ENCODE data around the gene SPRR2B. TPM values are rescaled to one million over a fixed set of nuclear protein-coding genes. Genes with fewer than 3 reads are reported as not detected.
"Not testable (repeated sequence)": the region's sequence is repeated elsewhere in the genome, so short reads cannot be mapped to it uniquely, and the experiment has no call there.

Gene SPRR2B
- total RNA-seq (under 1 TPM in 1 of 9 donors, not detected in 8; 0.50 TPM), polyA plus RNA-seq (not detected)
- long read RNA-seq, donor 1 = 0 reads
- long read RNA-seq, donor 2 = 0 reads
- long read RNA-seq, donor 3 = 0 reads
- long read RNA-seq, donor 4 = 0 reads
- long read RNA-seq, donor 5 = 0 reads
- long read RNA-seq, donor 6 = 0 reads
- long read RNA-seq, donor 7 = 0 reads
- long read RNA-seq, donor 8 = 0 reads
- long read RNA-seq, donor 9 = 0 reads
- long read RNA-seq, donor 10 = 0 reads

DNA sequence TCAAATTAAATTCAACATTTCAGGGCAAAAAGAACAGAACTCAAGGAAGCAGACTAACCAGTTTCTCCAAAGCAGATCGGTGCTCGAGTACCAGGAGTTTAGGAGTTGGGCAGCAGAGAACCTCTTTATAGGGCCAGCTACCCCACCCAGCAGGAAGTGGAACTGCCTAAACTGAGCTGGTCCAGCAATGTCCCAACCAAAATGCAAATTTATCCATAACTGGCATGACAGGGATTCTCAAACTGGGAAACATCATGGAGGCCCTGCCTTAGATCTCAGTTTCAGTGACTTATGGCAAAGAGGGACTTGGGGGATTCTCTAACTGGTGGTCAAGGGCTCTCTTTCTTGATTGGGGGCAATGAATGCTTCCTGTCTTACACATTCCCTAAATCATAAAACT lies at the start of gene SPRR2B:
Gene SPRR2B (minus strand): TSS at position 101 of the 400 bp plus-strand sequence. CDS start 772 bp downstream, outside the sequence.
- H3K36me3 ChIP-seq (replicated peaks in 1 of 2) = no peaks in the 10 kb centered on the region
- 38 to 68% (median 48%) methylated on average over 2 of the region's 2 CpGs for WGBS, 4 donors
- DNase-seq = no peak
- TF ChIP-seq, protein P1, sequence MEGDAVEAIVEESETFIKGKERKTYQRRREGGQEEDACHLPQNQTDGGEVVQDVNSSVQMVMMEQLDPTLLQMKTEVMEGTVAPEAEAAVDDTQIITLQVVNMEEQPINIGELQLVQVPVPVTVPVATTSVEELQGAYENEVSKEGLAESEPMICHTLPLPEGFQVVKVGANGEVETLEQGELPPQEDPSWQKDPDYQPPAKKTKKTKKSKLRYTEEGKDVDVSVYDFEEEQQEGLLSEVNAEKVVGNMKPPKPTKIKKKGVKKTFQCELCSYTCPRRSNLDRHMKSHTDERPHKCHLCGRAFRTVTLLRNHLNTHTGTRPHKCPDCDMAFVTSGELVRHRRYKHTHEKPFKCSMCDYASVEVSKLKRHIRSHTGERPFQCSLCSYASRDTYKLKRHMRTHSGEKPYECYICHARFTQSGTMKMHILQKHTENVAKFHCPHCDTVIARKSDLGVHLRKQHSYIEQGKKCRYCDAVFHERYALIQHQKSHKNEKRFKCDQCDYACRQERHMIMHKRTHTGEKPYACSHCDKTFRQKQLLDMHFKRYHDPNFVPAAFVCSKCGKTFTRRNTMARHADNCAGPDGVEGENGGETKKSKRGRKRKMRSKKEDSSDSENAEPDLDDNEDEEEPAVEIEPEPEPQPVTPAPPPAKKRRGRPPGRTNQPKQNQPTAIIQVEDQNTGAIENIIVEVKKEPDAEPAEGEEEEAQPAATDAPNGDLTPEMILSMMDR (IDR thresholded peaks at IDR 0.05) = no peak
- no peak within 1 kb of the TSS for H3K27ac ChIP-seq
- intact Hi-C loops (cut with DNase I) = no loop called here
- H3K27me3 ChIP-seq = no peaks in the 10 kb centered on the region
- no peaks in the 10 kb centered on the region for H3K9me3 ChIP-seq (replicated peaks in 1 of 3)
- no peaks in the 10 kb centered on the region for H3K4me1 ChIP-seq (replicated peaks in 1 of 2)
- no peak within 1 kb of the TSS for H3K4me3 ChIP-seq

DNA sequence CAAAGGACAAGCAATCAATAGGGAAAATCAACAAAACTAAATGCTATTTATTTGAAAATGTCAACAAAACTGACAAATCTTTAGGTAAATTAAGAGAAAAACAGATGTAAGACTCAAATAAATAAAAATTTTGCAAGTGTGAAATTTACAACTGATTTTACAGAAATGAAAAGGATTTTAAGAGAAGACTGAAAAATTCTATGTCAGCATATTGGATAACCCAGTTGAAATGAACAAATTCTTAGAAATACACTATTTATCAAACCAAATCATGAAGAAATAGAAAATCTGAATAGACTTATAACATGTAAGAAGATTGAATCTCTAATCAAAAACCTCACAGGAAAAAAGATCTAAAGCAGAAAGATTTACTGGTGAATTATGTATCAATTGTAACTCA lies 49.5 kb upstream of the SPRR2B start:
- Histone ChIP-seq H3K27me3 (no peaks in the 10 kb centered on the region), H3K9me3 (replicated peaks in 1 of 3) (no peaks in the 10 kb centered on the region), H3K36me3 (replicated peaks in 1 of 2) (no peaks in the 10 kb centered on the region), H3K4me1 (replicated peaks in 1 of 2) (no peaks in the 10 kb centered on the region), H3K4me3 (no peak overlapping the region), H3K27ac (no peak overlapping the region)
- intact Hi-C loops (cut with DNase I) = no loop called here
- DNase-seq = no peak
- TF ChIP-seq POLR2A (IDR thresholded peaks at IDR 0.05) = no peak
- TF ChIP-seq, protein P1 (IDR thresholded peaks at IDR 0.05) = no peak

DNA sequence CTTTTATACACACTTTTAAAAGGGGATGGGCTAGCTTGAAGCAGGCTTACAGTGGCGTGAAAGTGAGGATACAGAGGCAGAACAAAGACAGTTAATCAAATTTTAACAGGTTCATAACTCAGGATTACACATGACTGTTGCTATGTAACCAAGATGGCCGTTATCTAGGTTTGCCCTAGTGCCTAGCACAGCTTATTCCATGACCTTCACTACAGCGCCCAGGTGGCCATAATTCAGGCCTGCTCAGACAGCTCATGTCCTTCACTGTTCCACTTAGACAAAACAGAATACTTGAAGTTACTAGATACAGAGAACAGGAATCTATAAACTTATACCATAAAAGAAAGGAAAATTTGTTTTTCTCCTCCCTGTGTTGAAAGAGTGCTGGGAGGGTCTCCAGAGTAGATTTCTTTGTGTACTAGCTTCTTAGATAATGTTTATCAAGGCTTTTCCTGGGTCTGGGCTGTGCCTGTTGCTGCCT lies 48.1 kb upstream of the SPRR2B start:
- Histone ChIP-seq H3K27me3 (no peaks in the 10 kb centered on the region), H3K4me1 (replicated peaks in 1 of 2) (no peaks in the 10 kb centered on the region), H3K9me3 (replicated peaks in 1 of 3) (no peaks in the 10 kb centered on the region), H3K27ac (no peak overlapping the region), H3K4me3 (no peak overlapping the region), H3K36me3 (replicated peaks in 1 of 2) (no peaks in the 10 kb centered on the region)
- 20 to 32% (median 27%) methylated on average over 3 of the region's 3 CpGs for WGBS, 4 donors
- no peak for DNase-seq
- intact Hi-C loops (cut with DNase I) = no loop called here
- TF ChIP-seq POLR2A (IDR thresholded peaks at IDR 0.05) = no peak
- TF ChIP-seq, protein P1 (IDR thresholded peaks at IDR 0.05) = no peak

DNA sequence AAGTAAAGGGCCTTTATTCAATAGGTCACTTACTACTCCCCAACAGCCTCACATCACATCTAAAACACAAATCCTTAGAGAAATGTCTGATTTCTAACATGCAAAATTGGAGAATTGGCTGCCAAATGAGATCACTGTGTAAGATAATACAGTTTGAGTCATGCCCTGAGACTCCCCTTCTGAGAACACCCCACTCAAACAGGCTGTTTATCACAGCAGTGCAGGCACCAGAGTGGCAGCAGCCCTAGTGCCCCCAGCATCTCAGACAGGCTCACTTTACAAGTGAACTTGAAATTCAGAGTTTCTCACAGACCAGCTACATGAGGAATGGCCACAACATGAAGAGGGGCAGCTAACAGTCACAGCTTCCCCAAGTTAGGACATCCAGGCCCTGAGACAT lies 43.9 kb upstream of the SPRR2B start:
- H3K4me3 ChIP-seq; H3K4me1 ChIP-seq (replicated peaks in 1 of 2); intact Hi-C loops (cut with DNase I); H3K27me3 ChIP-seq; H3K9me3 ChIP-seq (replicated peaks in 1 of 3); DNase-seq; H3K36me3 ChIP-seq (replicated peaks in 1 of 2); H3K27ac ChIP-seq: not testable (repeated sequence)

DNA sequence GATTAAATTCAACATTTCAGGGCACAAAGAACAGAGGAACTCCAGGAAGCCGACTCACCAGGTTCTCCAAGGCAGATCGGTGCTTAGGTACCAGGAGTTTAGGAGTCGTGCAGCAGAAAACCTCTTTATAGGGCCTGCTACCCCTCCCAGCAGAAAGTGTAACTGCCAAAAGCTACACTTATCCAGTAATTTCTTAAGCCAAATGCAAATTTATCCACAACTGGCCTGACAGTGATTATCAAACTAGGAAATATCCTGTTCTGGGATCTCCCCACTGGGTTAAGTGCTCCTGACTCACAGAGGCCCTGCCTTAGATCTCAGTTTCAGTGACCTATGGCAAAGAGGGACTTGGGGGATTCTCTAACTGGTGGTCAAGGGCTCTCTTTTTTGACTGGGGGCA lies 42.0 kb upstream of the SPRR2B start, which contains the start of gene SPRR2F:
Gene SPRR2F (minus strand): TSS at position 101 of the 400 bp plus-strand sequence. CDS start 783 bp downstream, outside the sequence.
- no peak for DNase-seq
- no peaks in the 10 kb centered on the region for H3K4me1 ChIP-seq (replicated peaks in 1 of 2)
- no peak within 1 kb of the TSS for H3K27ac ChIP-seq
- no peaks in the 10 kb centered on the region for H3K36me3 ChIP-seq (replicated peaks in 1 of 2)
- 77 to 94% (median 85%) methylated on average over 3 of the region's 3 CpGs for WGBS, 4 donors
- H3K4me3 ChIP-seq = no peak within 1 kb of the TSS
- H3K27me3 ChIP-seq = no peaks in the 10 kb centered on the region
- H3K9me3 ChIP-seq (replicated peaks in 1 of 3) = no peaks in the 10 kb centered on the region
- TF ChIP-seq, protein P1 (IDR thresholded peaks at IDR 0.05) = no peak
- TF ChIP-seq POLR2A (IDR thresholded peaks at IDR 0.05) = no peak
- intact Hi-C loops (cut with DNase I) = no loop called here

DNA sequence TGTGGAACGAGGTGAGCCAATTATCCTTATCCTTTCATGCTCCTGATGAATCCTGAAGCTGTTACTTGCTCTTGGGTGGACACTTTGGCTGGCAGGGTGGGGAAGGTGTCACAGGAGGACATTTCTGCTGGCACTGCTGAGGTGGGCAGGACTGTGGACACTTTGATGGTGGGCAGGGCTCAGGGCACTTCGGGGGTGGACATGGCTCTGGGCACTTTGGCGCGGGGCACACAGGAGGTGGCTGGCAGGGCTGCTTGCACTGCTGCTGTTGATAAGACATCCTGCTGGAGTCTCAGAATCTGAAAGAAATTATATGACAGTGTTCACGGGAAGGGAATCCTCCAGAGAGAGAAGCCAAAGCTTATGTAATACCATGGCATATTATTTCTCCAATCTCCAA lies 41.0 kb upstream of the SPRR2B start:
- 61 to 74% (median 73%) methylated on average over 5 of the region's 5 CpGs for WGBS, 4 donors
- DNase-seq; H3K27ac ChIP-seq; intact Hi-C loops (cut with DNase I); H3K36me3 ChIP-seq (replicated peaks in 1 of 2); H3K4me3 ChIP-seq; H3K9me3 ChIP-seq (replicated peaks in 1 of 3); H3K27me3 ChIP-seq; H3K4me1 ChIP-seq (replicated peaks in 1 of 2): not testable (repeated sequence)
